Lower lobe of right lung (tissue), 2 donors: ENCODE results near the gene PKD1. TPM values are rescaled to one million over a fixed set of nuclear protein-coding genes. Genes with fewer than 3 reads are reported as not detected.
"Not testable (repeated sequence)": the region's sequence is repeated elsewhere in the genome, so short reads cannot be mapped to it uniquely, and the experiment has no call there.

Experiments
- ATAC-seq, 2 donors: fragments of 200-7000 bp; cut with Tn5 transposase; one replicate each; pipeline ENCODE4 v1.9.1; 2020 to 2022; ENCODE audit warnings: mild to moderate bottlenecking in 2 of 2, moderate library complexity in 2 of 2
- DNase-seq: peaks from one replicate; pipeline ENCODE4 v3.0.0-alpha.2; 2020
- H3K27ac ChIP-seq: fragments of 200-600 bp; one replicate; pipeline ENCODE4 v1.8.0; 2022
- H3K27me3 ChIP-seq: fragments of 200-600 bp; one replicate; pipeline ENCODE4 v1.8.0; 2022; ENCODE audit warnings: low read depth
- H3K36me3 ChIP-seq: fragments of 200-600 bp; one replicate; pipeline ENCODE4 v1.8.0; 2022; ENCODE audit warnings: mild to moderate bottlenecking
- H3K4me1 ChIP-seq: fragments of 200-600 bp; one replicate; pipeline ENCODE4 v1.8.0; 2022
- H3K4me3 ChIP-seq: fragments of 200-600 bp; one replicate; pipeline ENCODE4 v1.8.0; 2022; ENCODE audit warnings: mild to moderate bottlenecking
- H3K9me3 ChIP-seq: fragments of 200-600 bp; one replicate; pipeline ENCODE4 v1.8.0; 2022
- intact Hi-C: fragments of 100-400 bp; cut with DNase I; formaldehyde crosslinking; loops from one replicate; pipeline ENCODE4 v1.11.0; 2022
- total RNA-seq: library from RNA; stranded (reverse); fragmentation: NEBNext Ultra II Directional; extraction: Animal tissue kit (Norgen Biotek cat#: 25700); gene quantifications from one replicate; pipeline ENCODE4 v1.2.1, GENCODE V29; 2021
- TF ChIP-seq, protein P1 (sequence below): fragments of 200-600 bp; IDR thresholded peaks from one replicate; pipeline ENCODE4 v1.8.0; 2022; ENCODE audit warnings: antibody characterized with exemption, mild to moderate bottlenecking
- donor health status: DM: no; HTN: yes; CAD: no; lungs with severe emphysema.

Gene PKD1
- total RNA-seq, 1 donor from 2014 or later = 81.6 TPM

DNA sequence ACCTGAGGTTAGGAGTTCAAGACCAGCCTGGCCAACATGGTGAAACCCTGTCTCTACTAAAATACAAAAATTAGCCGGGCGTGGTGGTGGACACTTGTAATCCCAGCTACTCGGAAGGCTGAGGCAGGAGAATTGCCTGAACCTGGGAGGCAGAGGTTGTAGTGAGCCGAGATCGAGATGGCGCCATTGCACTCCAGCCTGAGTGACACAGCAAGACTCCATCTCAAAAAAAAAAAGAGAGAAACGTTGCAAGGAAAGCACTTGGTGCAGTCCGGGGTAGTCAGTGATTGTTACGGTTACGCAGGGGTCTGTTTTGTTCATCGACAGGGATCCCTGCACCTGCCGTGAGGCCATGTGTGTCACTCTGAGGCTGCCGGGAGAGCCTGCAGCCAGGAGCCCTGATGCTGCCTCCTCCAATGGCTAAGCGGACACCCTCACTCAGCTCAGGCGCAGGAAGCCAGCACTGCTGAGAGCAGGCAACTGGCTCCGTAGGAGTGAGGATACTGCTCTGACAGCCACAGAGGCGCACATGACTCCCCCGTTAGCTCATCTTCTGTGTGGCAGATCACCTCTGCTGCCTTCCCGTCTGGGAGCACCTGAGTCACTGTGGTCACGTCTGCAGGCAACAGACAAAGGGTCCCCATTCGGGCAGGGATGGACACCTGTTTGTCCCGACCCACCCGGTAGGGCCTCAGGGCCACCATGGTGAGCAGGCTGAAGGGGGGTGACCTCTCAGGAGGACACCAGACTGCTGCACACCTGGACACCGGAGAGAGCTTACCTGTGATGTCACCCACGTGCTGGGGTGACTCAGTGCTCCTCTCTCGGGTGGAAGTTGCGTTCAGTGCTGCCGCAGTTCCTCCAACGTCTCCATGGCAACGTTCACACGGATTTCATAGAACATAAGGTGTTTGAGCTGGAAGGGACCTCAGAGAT, 7.5 kb upstream of the PKD1 start:
- Histone ChIP-seq H3K36me3 (no peaks in the 10 kb centered on the region), H3K4me1 (peaks cover 7% of the 10 kb centered on the region), H3K4me3 (no peak overlapping the region), H3K9me3 (no peaks in the 10 kb centered on the region), H3K27ac (no peak overlapping the region), H3K27me3 (no peaks in the 10 kb centered on the region)
- no peak for DNase-seq
- intact Hi-C loops = loop anchor here (10.0 kb wide), 1 partner anchor 118 kb away; the partner anchor contains the start of gene NHERF2
- TF ChIP-seq, protein P1, sequence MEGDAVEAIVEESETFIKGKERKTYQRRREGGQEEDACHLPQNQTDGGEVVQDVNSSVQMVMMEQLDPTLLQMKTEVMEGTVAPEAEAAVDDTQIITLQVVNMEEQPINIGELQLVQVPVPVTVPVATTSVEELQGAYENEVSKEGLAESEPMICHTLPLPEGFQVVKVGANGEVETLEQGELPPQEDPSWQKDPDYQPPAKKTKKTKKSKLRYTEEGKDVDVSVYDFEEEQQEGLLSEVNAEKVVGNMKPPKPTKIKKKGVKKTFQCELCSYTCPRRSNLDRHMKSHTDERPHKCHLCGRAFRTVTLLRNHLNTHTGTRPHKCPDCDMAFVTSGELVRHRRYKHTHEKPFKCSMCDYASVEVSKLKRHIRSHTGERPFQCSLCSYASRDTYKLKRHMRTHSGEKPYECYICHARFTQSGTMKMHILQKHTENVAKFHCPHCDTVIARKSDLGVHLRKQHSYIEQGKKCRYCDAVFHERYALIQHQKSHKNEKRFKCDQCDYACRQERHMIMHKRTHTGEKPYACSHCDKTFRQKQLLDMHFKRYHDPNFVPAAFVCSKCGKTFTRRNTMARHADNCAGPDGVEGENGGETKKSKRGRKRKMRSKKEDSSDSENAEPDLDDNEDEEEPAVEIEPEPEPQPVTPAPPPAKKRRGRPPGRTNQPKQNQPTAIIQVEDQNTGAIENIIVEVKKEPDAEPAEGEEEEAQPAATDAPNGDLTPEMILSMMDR = no peak
- no peak for ATAC-seq

DNA sequence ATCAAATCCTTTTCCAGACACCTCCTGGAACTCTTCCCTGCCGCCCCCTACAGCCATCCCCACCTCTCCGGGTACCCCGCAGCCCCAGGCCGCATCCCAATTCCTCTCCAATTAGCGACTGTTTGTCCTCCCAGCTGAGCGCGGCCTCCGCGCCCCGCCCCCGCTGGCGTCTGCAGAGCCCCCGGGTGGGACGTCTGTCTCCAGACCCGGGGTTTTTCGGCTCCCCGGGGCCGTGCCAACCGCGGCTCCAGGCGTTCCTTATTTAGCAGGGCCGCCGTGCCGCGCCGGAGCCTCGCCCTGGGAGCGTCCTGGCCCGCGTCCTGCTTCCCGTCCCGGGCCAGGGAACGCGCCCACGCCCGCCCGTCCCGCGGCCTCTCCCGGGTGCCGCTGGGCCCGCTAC, 627 bp downstream of the PKD1 start:
- H3K27ac ChIP-seq = peak overlapping the region; percentile 46
- H3K36me3 ChIP-seq, H3K4me1 ChIP-seq, H3K9me3 ChIP-seq, intact Hi-C loops, DNase-seq, ATAC-seq, H3K27me3 ChIP-seq: not testable (repeated sequence)
- peak overlapping the region; percentile 51 for H3K4me3 ChIP-seq

- DNase-seq, H3K4me1 ChIP-seq, H3K4me3 ChIP-seq, H3K36me3 ChIP-seq, H3K27me3 ChIP-seq, intact Hi-C loops, H3K9me3 ChIP-seq, ATAC-seq: not testable (repeated sequence)
- H3K27ac ChIP-seq = peak overlapping the region; percentile 18
These were observed 1.9 kb downstream of the PKD1 start for GRCh38 chr16:2133797-2134196.

DNA sequence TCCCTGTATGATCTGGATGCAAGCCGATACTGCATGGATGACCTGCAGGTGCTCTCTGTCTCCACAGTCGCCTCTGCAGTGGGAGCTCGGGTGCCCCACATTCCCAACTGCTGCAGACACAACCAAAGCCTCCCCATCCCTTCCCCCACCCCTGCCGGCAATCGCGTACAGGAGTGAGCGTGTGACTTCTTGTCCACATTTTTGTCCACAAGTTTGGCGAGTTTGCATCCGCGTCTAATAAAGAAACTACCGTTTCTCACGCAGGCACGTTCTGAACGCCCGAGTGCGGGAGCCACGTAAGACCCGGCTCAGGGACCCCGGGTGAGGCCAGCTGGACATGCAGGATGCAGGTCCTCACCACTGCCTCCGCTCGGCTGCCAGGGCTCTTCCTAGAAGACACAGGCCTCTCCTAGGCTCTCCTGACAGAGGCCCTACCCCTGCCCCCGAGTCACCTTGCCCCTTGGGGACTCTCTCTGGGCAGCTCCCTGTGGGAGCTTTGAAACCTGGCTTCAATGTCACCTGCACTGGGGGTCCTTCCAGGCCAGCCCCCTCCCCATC, 5.7 kb downstream of the PKD1 start:
- H3K4me3 ChIP-seq, DNase-seq, ATAC-seq, H3K27ac ChIP-seq, H3K36me3 ChIP-seq, H3K9me3 ChIP-seq, H3K27me3 ChIP-seq, intact Hi-C loops: not testable (repeated sequence)
- H3K4me1 ChIP-seq = peaks cover 34% of the 10 kb centered on the region

DNA sequence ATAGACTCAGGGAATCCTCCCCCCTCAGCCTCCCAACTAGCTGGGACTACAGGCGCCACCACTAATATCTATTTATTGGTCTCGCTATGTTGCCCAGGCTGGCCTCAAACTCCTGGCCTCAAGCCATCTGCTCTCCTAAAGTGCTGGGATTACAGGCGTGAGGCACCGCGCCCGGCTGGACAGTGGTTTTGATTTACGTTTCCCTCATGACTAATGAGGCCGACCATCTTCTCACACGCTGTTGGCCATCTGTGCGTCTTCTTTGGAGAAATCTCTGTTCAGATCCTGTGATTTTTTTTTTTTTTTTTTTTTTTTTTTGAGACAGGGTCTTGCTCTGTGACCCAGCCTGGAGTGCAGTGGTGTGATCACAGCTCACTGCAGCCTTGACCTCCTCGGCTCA, 6.4 kb downstream of the PKD1 start:
- H3K4me3 ChIP-seq, H3K27me3 ChIP-seq, H3K9me3 ChIP-seq, intact Hi-C loops, DNase-seq, H3K36me3 ChIP-seq, ATAC-seq, H3K27ac ChIP-seq: not testable (repeated sequence)
- H3K4me1 ChIP-seq = peaks cover 39% of the 10 kb centered on the region

DNA sequence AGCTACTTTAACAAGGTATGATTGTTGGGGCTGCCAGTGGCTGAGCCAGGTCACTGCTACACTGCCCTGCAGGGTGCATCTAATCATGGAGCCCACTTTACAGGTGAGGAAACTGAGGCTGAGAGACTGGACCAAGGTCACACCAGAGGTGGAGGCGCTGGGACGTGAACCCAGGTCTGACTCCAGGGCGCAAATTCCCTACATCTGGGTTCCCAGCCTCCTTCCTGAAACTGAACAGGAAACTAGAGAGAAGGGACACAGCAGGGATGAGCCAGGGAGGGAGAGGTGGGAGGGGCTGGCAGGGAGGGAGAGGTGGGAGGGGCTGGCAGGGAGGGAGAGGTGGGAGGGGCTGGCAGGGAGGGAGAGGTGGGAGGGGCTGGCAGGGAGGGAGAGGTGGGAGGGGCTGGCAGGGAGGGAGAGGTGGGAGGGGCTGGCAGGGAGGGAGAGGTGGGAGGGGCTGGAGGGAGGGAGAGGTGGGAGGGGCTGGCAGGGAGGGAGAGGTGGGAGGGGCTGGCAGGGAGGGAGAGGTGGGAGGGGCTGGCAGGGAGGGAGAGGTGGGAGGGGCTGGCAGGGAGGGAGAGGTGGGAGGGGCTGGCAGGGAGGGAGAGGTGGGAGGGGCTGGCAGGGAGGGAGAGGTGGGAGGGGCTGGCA, 7.9 kb downstream of the PKD1 start:
- H3K27me3 ChIP-seq, intact Hi-C loops, H3K9me3 ChIP-seq, H3K36me3 ChIP-seq, DNase-seq, H3K4me3 ChIP-seq: not testable (repeated sequence)
- Histone ChIP-seq H3K27ac (peak overlapping the region; percentile 72), H3K4me1 (peaks cover 46% of the 10 kb centered on the region)
- peak; percentile 15 to 29 for ATAC-seq

DNA sequence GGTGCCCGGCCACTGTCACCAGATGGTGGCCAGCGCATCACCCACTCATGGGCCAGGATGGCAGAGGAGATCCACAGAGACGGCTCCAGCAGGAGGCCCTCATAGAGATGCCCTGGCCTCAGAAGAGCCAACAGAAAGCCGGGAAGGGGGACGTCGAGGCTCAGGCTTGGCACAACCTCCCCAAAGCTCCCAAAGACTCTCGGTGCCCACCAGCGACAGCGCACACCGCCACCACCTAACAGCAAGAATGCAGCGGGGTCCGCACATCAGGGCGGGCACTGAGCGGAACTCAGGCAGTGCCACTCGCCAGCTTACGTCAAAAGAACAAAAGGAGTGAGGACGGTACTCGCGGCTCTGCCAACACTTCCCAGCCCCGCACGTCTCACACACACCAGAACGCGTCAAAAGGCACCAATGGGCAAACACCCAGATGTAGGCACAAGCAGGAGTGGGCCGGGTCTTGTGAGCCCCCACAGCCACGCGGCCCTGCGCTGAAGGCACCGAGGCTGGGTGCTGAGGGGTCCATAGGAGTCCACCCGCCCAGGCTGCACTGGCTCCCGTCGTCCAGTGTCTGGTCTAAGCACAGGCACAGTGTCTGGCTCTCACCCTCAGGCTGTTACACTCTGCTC, 8.7 kb downstream of the PKD1 start:
- DNase-seq, H3K9me3 ChIP-seq, H3K36me3 ChIP-seq, intact Hi-C loops, H3K4me3 ChIP-seq, H3K27me3 ChIP-seq: not testable (repeated sequence)
- H3K4me1 ChIP-seq = peaks cover 52% of the 10 kb centered on the region
- ATAC-seq = peak; percentile 1
- H3K27ac ChIP-seq = peak overlapping the region; percentile 72

DNA sequence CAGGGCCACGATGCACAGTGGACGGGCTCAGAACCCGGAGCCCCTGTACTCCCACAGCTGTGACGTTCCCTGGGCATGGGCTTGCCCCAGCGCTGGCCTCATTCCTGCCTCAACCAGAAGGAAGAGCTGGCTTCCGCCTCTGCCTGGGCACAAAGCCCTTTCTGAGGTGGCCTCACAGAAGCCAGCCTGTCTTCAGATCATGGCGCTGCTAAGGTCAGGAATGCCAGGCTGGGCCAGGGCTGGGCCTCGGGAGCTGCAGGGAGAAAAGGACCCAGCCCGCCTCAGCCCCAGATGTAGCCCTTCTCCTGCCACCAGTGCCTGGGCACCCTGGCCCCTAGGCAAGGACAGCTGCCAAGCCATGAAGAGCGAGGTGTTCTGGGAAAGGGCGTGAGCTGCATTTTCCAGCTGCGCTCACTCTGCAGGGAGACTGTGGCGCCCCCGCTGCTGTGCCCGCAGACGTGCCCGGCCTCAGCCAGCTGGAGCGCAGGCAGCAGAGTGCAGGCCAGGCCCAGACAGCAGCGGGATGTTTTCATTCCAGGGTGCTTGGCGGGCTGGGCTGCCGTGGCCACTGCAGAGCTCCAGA, 9.4 kb downstream of the PKD1 start:
- peak overlapping the region; percentile 72 for H3K27ac ChIP-seq
- H3K9me3 ChIP-seq, H3K36me3 ChIP-seq, intact Hi-C loops, ATAC-seq, DNase-seq, H3K27me3 ChIP-seq, H3K4me3 ChIP-seq: not testable (repeated sequence)
- H3K4me1 ChIP-seq = peaks cover 52% of the 10 kb centered on the region

DNA sequence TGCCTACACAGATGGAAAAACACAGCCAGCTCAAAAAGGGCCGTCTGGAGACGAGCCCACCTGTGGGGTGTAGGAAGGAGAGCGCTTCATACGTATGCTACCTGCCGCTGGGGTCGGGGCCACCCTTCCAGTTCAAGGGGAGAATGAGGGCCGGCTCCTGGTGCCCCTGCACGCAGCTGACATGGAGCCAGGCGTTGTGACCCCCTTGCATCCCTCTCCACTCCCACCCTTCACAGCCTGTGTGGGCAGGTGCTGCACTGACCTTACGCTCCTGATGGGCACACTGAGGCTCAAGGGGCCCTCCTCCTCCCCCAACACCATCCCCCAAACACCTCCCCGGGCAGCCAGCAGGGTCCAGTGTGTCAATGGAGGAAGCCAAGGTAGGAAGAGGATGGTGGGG, 10.1 kb downstream of the PKD1 start:
- ATAC-seq, H3K9me3 ChIP-seq, DNase-seq, H3K27me3 ChIP-seq, H3K36me3 ChIP-seq, intact Hi-C loops: not testable (repeated sequence)
- H3K4me3 ChIP-seq = peak overlapping the region; percentile 33
- peaks cover 52% of the 10 kb centered on the region for H3K4me1 ChIP-seq
- H3K27ac ChIP-seq = peak overlapping the region; percentile 88

GRCh38 chr16:2124694-2125444, 10.8 kb downstream of the PKD1 start:
- ATAC-seq = peak; percentile 44 to 50
- H3K4me3 ChIP-seq = peak overlapping the region; percentile 33
- H3K27me3 ChIP-seq, H3K9me3 ChIP-seq, intact Hi-C loops, H3K36me3 ChIP-seq: not testable (repeated sequence)
- peak; percentile 69 for DNase-seq
- peak overlapping the region; percentile 88 for H3K27ac ChIP-seq
- H3K4me1 ChIP-seq = peaks cover 52% of the 10 kb centered on the region

DNA sequence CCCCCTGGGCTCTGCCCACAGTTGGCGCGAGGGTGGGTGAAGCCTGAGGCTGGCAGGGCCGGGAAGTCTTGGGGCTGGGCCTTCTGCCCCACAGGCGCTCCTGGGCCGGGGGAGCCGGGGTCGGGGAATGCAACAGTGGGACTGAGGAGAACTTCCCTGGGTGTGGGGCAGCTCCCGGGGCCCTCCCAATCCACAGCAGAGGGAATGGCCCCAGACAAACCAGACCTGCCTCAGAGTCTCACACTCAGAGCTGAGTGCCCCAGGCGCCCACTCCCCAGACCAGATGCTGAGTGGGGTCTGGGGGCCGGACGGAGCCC, 11.4 kb downstream of the PKD1 start:
- ATAC-seq = peak in 1 of 2 donors; percentile 0
- H3K27me3 ChIP-seq, H3K36me3 ChIP-seq, DNase-seq, H3K9me3 ChIP-seq, intact Hi-C loops: not testable (repeated sequence)
- H3K27ac ChIP-seq = peak overlapping the region; percentile 88
- H3K4me3 ChIP-seq = peak overlapping the region; percentile 33
- peaks cover 52% of the 10 kb centered on the region for H3K4me1 ChIP-seq
